Mesenchymal stem cell (in vitro differentiated cells and primary cell): Measurements from ENCODE around the gene KIAA0232.
A peak's percentile ranks its signal among the peaks of the same experiment; 100 is the strongest.

Experiments
- DNase-seq: peaks from one replicate; pipeline ENCODE4 v3.0.0-alpha.2; 2013
- H2AFZ ChIP-seq: one replicate; pipeline ENCODE4 v1.6.1; 2013; ENCODE audit warnings: low read depth, mild to moderate bottlenecking, control low read depth, inconsistent platforms, low read length, moderate library complexity
- H2AK5ac ChIP-seq: 2 replicates; pipeline ENCODE4 v1.6.1; 2013; ENCODE audit warnings: low read length, moderate library complexity, mild to moderate bottlenecking, inconsistent platforms; ENCODE audit not compliant: severe bottlenecking
- H2BK120ac ChIP-seq: one replicate; pipeline ENCODE4 v1.6.1; 2013; ENCODE audit warnings: low read depth, mild to moderate bottlenecking, inconsistent platforms, low read length, moderate library complexity
- H2BK12ac ChIP-seq, 2 experiments: one replicate each; pipeline ENCODE4 v1.6.1; 2013; ENCODE audit warnings: inconsistent platforms in 2 of 2, low read length in 2 of 2, mild to moderate bottlenecking in 2 of 2, moderate library complexity in 2 of 2, control low read depth in 1 of 2
- H2BK15ac ChIP-seq: one replicate; pipeline ENCODE4 v1.6.1; 2013; ENCODE audit warnings: mild to moderate bottlenecking, low read depth, inconsistent platforms; ENCODE audit not compliant: poor library complexity, severe bottlenecking
- H2BK5ac ChIP-seq: 2 replicates; pipeline ENCODE4 v1.6.1; 2013; ENCODE audit warnings: low read depth, mild to moderate bottlenecking, low read length, control low read depth, inconsistent platforms; ENCODE audit not compliant: poor library complexity, severe bottlenecking
- H3K14ac ChIP-seq, 2 experiments: one replicate each; pipeline ENCODE4 v1.6.1; 2013; ENCODE audit warnings: inconsistent platforms in 2 of 2, low read length in 2 of 2, control low read depth in 1 of 2, mild to moderate bottlenecking in 1 of 2, moderate library complexity in 1 of 2
- H3K18ac ChIP-seq, 2 experiments: one replicate each; pipeline ENCODE4 v1.6.1; 2013; ENCODE audit warnings: inconsistent platforms in 2 of 2, low read length in 2 of 2, control low read depth in 1 of 2, low read depth in 1 of 2, mild to moderate bottlenecking in 1 of 2
- H3K23ac ChIP-seq, 2 experiments: one replicate each; pipeline ENCODE4 v1.6.1; 2013; ENCODE audit warnings: inconsistent platforms in 2 of 2, low read length in 2 of 2, mild to moderate bottlenecking in 2 of 2, moderate library complexity in 2 of 2, control low read depth in 1 of 2
- H3K27ac ChIP-seq: 2 replicates; pipeline ENCODE4 v1.5.1; 2013; ENCODE audit warnings: mild to moderate bottlenecking, moderate library complexity, low read length, control low read depth, inconsistent platforms; ENCODE audit not compliant: poor library complexity, severe bottlenecking
- H3K27me3 ChIP-seq, 2 experiments: 2 replicates each; pipeline versions ENCODE4 v1.6.1 to v1.7.0; 2013; ENCODE audit warnings: low read length in 2 of 2, mild to moderate bottlenecking in 2 of 2, moderate library complexity in 2 of 2, control low read depth in 1 of 2, inconsistent platforms in 1 of 2; ENCODE audit not compliant: control insufficient read depth in 1 of 2, insufficient read depth in 1 of 2
- H3K36me3 ChIP-seq, 2 experiments: 2 replicates each; pipeline versions ENCODE4 v1.6.1 to v1.7.0; 2013; ENCODE audit warnings: low read length in 2 of 2, control low read depth in 1 of 2, inconsistent platforms in 1 of 2, low read depth in 1 of 2, mild to moderate bottlenecking in 1 of 2; ENCODE audit not compliant: insufficient read depth in 2 of 2, control insufficient read depth in 1 of 2
- H3K4ac ChIP-seq, 2 experiments: one replicate each; pipeline ENCODE4 v1.6.1; 2013; ENCODE audit warnings: inconsistent platforms in 2 of 2, low read length in 2 of 2, mild to moderate bottlenecking in 2 of 2, moderate library complexity in 2 of 2, control low read depth in 1 of 2, low read depth in 1 of 2
- H3K4me1 ChIP-seq: 2 replicates; pipeline ENCODE4 v1.6.1; 2013; ENCODE audit warnings: low read depth, low read length, control low read depth; ENCODE audit not compliant: control insufficient read depth, insufficient read depth
- H3K4me2 ChIP-seq: 2 replicates; pipeline ENCODE4 v1.6.1; 2013; ENCODE audit warnings: low read length, mild to moderate bottlenecking, inconsistent platforms; ENCODE audit not compliant: poor library complexity, severe bottlenecking
- H3K4me3 ChIP-seq, 2 experiments: 2 replicates each; pipeline versions ENCODE4 v1.5.1 to v1.7.0; 2013; ENCODE audit warnings: low read length in 2 of 2, mild to moderate bottlenecking in 2 of 2, control low read depth in 1 of 2, low read depth in 1 of 2; ENCODE audit not compliant: insufficient read depth in 1 of 2
- H3K79me1 ChIP-seq: replicated peaks from 2 replicates; pipeline ENCODE4 v1.6.1; 2013; ENCODE audit warnings: mild to moderate bottlenecking, control low read depth, low read length, inconsistent platforms; ENCODE audit not compliant: poor library complexity, severe bottlenecking
- H3K9ac ChIP-seq: 2 replicates; pipeline ENCODE4 v1.7.0; 2013; ENCODE audit warnings: mild to moderate bottlenecking, low read length, moderate library complexity
- H3K9me3 ChIP-seq: 2 replicates; pipeline ENCODE4 v1.7.0; 2013; ENCODE audit warnings: mild to moderate bottlenecking, low read length; ENCODE audit not compliant: control insufficient read depth
- H4K8ac ChIP-seq: one replicate; pipeline ENCODE4 v1.6.1; 2013; ENCODE audit warnings: inconsistent platforms, mild to moderate bottlenecking, low read length, moderate library complexity
- H4K91ac ChIP-seq: one replicate; pipeline ENCODE4 v1.6.1; 2013; ENCODE audit warnings: mild to moderate bottlenecking, low read length, inconsistent platforms
- whole genome bisulfite sequencing: methylation state at CpG from one replicate; pipeline ENCODE4 v1.1.7; 2013; ENCODE audit warnings: mixed read lengths; 5-methylcytosine and 5-hydroxymethylcytosine counted together

KIAA0232 gene

DNA sequence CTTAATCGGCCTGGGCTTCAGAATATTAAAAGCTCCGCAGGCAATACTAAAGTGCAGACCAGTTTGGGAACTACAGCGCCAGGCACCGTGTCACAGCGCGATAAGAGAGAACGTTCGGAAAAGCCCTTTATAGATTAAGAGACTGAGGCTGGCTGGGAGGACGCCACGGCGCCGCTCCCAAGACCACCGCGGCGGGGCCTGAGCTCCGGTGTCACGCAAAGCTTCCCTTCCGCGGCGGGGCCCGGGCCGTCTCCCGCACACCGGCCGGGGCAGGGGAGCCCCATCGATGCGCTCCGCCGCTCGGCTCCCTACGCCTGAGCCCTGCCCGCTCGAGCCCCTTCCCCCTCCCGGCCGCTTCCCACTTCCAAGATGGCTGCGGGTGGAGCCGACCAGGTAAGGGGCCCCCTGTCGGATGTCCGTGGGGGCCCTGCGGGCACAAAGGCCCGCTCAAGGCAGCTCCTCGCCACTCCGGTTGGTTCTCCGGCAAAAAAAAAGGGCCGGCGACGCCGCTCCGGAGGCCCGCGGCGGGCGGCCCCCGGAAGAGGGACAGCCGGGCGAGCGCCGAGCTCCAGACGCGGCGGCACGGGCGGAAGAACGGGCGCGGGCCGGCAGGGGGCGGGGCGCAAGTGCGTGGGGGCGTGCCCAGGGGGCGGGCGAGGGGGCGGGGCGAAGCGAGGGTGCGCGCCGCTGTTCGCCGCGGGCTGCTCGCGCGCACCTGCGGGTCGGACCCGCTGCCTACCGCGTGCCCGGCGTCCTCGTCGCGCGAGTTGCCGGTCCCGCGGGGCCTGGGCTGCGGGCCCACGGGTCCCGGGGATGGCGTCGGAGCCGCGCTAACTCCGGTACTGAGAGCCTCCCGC lies 126.8 kb downstream of the KIAA0232 start, which contains the start of gene TBC1D14:
Gene TBC1D14 (plus strand): TSS at position 714 of the 857 bp plus-strand sequence. CDS start 13,564 bp downstream, outside the sequence.
- peaks cover 22% of the 10 kb centered on the region for H3K4me1 ChIP-seq
- H2BK120ac ChIP-seq: peak within 1 kb of the TSS; percentile 89
- H3K14ac ChIP-seq: peak within 1 kb of the TSS in 1 of 2 experiments; percentile 85
- peak; percentile 89 for DNase-seq
- peak within 1 kb of the TSS; percentile 76 for H4K8ac ChIP-seq
- peak within 1 kb of the TSS; percentile 83 to 88 for H3K4me3 ChIP-seq
- peaks cover 27% of the 10 kb centered on the region for H3K79me1 ChIP-seq
- peaks cover 4 to 26% of the 10 kb centered on the region in 2 experiments for H3K27me3 ChIP-seq
- peak within 1 kb of the TSS; percentile 92 for H3K27ac ChIP-seq
- H3K23ac ChIP-seq: peak within 1 kb of the TSS in 1 of 2 experiments; percentile 85
- H2BK5ac ChIP-seq: peak within 1 kb of the TSS; percentile 88
- H2AFZ ChIP-seq: peak within 1 kb of the TSS; percentile 42
- H3K9ac ChIP-seq: peak within 1 kb of the TSS; percentile 92
- H2AK5ac ChIP-seq: peak within 1 kb of the TSS; percentile 54
- no peaks in the 10 kb centered on the region for H3K36me3 ChIP-seq
- H3K4ac ChIP-seq: peak within 1 kb of the TSS; percentile 77 to 97
- H2BK12ac ChIP-seq: peak within 1 kb of the TSS; percentile 4 to 83
- WGBS: under 1% methylated on average over 57 of the region's 108 CpGs
- H2BK15ac ChIP-seq: peak within 1 kb of the TSS; percentile 98
- peak within 1 kb of the TSS; percentile 84 for H4K91ac ChIP-seq
- peak within 1 kb of the TSS; percentile 85 to 97 for H3K18ac ChIP-seq
- peak within 1 kb of the TSS; percentile 97 for H3K4me2 ChIP-seq
- H3K9me3 ChIP-seq: no peaks in the 10 kb centered on the region

DNA sequence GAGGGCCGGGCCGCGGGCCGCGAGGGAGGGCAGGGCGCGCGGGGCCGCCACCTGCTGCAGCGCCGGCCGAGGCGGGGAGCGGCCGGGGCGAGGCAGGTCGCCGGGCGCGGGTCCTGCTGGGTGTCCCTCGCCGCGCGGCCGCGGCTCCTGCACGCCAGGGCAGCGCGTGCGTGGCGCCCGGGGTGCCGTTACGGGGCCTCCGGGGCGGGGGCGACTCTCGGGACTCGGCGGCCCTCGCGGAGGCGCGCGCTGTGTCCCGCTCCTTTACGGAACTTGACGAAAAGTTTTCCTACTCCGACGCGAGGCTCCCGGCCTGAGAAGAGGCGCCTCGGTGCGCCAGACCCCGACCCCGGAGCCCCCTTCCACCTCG lies 127.4 kb downstream of the KIAA0232 start:
- Histone ChIP-seq H3K14ac (no peak overlapping the region), H3K27me3 (peaks cover 4 to 26% of the 10 kb centered on the region in 2 experiments), H4K91ac (peak overlapping the region; percentile 66), H3K27ac (no peak overlapping the region), H2BK120ac (peak overlapping the region; percentile 62), H4K8ac (peak overlapping the region; percentile 60), H3K79me1 (peaks cover 30% of the 10 kb centered on the region), H2BK5ac (no peak overlapping the region), H3K23ac (peak overlapping the region in 1 of 2 experiments; percentile 46), H3K4me1 (peaks cover 25% of the 10 kb centered on the region), H3K9ac (peak overlapping the region; percentile 81), H2AK5ac (no peak overlapping the region), H2BK15ac (peak overlapping the region; percentile 75), H3K4ac (peak overlapping the region in 1 of 2 experiments; percentile 43), H2AFZ (peak overlapping the region; percentile 42), H3K4me2 (peak overlapping the region; percentile 97), H2BK12ac (peak overlapping the region in 1 of 2 experiments; percentile 48), H3K36me3 (no peaks in the 10 kb centered on the region), H3K9me3 (no peaks in the 10 kb centered on the region), H3K4me3 (peak overlapping the region; percentile 78 to 83), H3K18ac (peak overlapping the region; percentile 85 to 89)
- WGBS: 1% methylated on average over 43 of the region's 58 CpGs
- no peak for DNase-seq

- Histone ChIP-seq H3K27ac (no peak overlapping the region), H3K79me1 (peaks cover 34% of the 10 kb centered on the region), H2AFZ (no peak overlapping the region), H3K14ac (peak overlapping the region in 1 of 2 experiments; percentile 85), H3K4me2 (peak overlapping the region; percentile 97), H3K27me3 (peaks cover 4 to 22% of the 10 kb centered on the region in 2 experiments), H3K36me3 (no peaks in the 10 kb centered on the region), H4K8ac (peak overlapping the region; percentile 52), H3K9ac (peak overlapping the region; percentile 81), H2BK120ac (peak overlapping the region; percentile 62), H3K4me3 (peak overlapping the region; percentile 78 to 83), H2BK5ac (no peak overlapping the region), H3K4me1 (peaks cover 27% of the 10 kb centered on the region), H2BK12ac (peak overlapping the region in 1 of 2 experiments; percentile 66), H3K4ac (peak overlapping the region; percentile 1 to 53), H3K9me3 (no peaks in the 10 kb centered on the region), H4K91ac (no peak overlapping the region), H3K18ac (peak overlapping the region; percentile 85 to 89), H2AK5ac (no peak overlapping the region), H3K23ac (peak overlapping the region in 1 of 2 experiments; percentile 85), H2BK15ac (peak overlapping the region; percentile 75)
- WGBS: 30% methylated on average over 31 of the region's 31 CpGs
- DNase-seq: no peak
Observed at GRCh38 chr4:6910340-6910959, 127.9 kb downstream of the KIAA0232 start.
